Osteoblast (primary cell): Measurements from ENCODE around the gene WFDC6. TPM values are rescaled to one million over a fixed set of nuclear protein-coding genes. Genes with fewer than 3 reads are reported as not detected.
A peak's percentile ranks its signal among the peaks of the same experiment; 100 is the strongest.

Experiments used
- DNase-seq: peaks from one replicate; pipeline ENCODE4 v3.0.0; 2011; ENCODE audit warnings: low spot score, mixed read lengths; ENCODE audit not compliant: insufficient read length; ENCODE audit errors: missing footprints
- H2AFZ ChIP-seq: 2 replicates; pipeline ENCODE4 v1.6.0; 2011; ENCODE audit warnings: mild to moderate bottlenecking, low read length
- H3K27ac ChIP-seq: 2 replicates; pipeline ENCODE4 v1.5.1; 2011; ENCODE audit warnings: mild to moderate bottlenecking, low read depth, low read length, moderate library complexity
- H3K27me3 ChIP-seq: 2 replicates; pipeline ENCODE4 v1.6.0; 2012; ENCODE audit warnings: mild to moderate bottlenecking, control low read depth, inconsistent platforms, low read length, moderate library complexity; ENCODE audit not compliant: insufficient read depth
- H3K36me3 ChIP-seq: 2 replicates; pipeline ENCODE4 v1.5.1; 2011; ENCODE audit warnings: mild to moderate bottlenecking, low read length, control low read depth, moderate library complexity; ENCODE audit not compliant: insufficient read depth
- H3K4me1 ChIP-seq: 2 replicates; pipeline ENCODE4 v1.5.1; 2011; ENCODE audit warnings: mild to moderate bottlenecking, low read length, control low read depth, moderate library complexity; ENCODE audit not compliant: insufficient read depth
- H3K4me2 ChIP-seq: 2 replicates; pipeline ENCODE4 v1.6.0; 2011; ENCODE audit warnings: mild to moderate bottlenecking, low read length; ENCODE audit not compliant: insufficient read depth
- H3K4me3 ChIP-seq: fragments of 200-600 bp; sonication (generic); 3 replicates; pipeline ENCODE4 v1.5.1; 2012; ENCODE audit warnings: mild to moderate bottlenecking, low read length, inconsistent platforms; ENCODE audit not compliant: insufficient read depth
- H3K79me2 ChIP-seq: 2 replicates; pipeline ENCODE4 v1.6.0; 2012; ENCODE audit warnings: mild to moderate bottlenecking, low read length, control low read depth, inconsistent platforms; ENCODE audit not compliant: insufficient read depth
- H3K9me3 ChIP-seq: 2 replicates; pipeline ENCODE4 v1.5.1; 2011; ENCODE audit warnings: low read depth, low read length, control low read depth
- H4K20me1 ChIP-seq: 2 replicates; pipeline ENCODE4 v1.6.0; 2012; ENCODE audit warnings: mild to moderate bottlenecking, low read length, control low read depth; ENCODE audit not compliant: insufficient read depth
- total RNA-seq: library from RNA; depleted of rRNA; stranded (reverse); fragments of >200 nt; gene quantifications from 2 replicates; pipeline ENCODE4 v1.2.3, GENCODE V29; 2012
- TF ChIP-seq, protein P1 (sequence below): IDR thresholded peaks from 2 replicates; pipeline ENCODE4 v1.5.1; 2011; ENCODE audit warnings: mild to moderate bottlenecking, low read depth, low read length, moderate library complexity; ENCODE audit errors: extremely low read depth

Gene WFDC6
- total RNA-seq, 1 donor, result not detected

- H3K4me1 ChIP-seq, result no peaks in the 10 kb centered on the region
- no peak overlapping the region for H3K4me3 ChIP-seq
- H3K27me3 ChIP-seq, result peaks cover 19% of the 10 kb centered on the region
- no peak overlapping the region for H3K27ac ChIP-seq
- no peaks in the 10 kb centered on the region for H3K79me2 ChIP-seq
- no peak overlapping the region for H2AFZ ChIP-seq
- DNase-seq, result peak; percentile 10
- no peaks in the 10 kb centered on the region for H3K36me3 ChIP-seq
- H3K9me3 ChIP-seq, result no peaks in the 10 kb centered on the region
- no peaks in the 10 kb centered on the region for H4K20me1 ChIP-seq
- TF ChIP-seq, protein P1, sequence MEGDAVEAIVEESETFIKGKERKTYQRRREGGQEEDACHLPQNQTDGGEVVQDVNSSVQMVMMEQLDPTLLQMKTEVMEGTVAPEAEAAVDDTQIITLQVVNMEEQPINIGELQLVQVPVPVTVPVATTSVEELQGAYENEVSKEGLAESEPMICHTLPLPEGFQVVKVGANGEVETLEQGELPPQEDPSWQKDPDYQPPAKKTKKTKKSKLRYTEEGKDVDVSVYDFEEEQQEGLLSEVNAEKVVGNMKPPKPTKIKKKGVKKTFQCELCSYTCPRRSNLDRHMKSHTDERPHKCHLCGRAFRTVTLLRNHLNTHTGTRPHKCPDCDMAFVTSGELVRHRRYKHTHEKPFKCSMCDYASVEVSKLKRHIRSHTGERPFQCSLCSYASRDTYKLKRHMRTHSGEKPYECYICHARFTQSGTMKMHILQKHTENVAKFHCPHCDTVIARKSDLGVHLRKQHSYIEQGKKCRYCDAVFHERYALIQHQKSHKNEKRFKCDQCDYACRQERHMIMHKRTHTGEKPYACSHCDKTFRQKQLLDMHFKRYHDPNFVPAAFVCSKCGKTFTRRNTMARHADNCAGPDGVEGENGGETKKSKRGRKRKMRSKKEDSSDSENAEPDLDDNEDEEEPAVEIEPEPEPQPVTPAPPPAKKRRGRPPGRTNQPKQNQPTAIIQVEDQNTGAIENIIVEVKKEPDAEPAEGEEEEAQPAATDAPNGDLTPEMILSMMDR, result peak; percentile 56
- H3K4me2 ChIP-seq, result no peak overlapping the region
Observed at GRCh38 chr20:45545754-45546453, 6.6 kb upstream of the WFDC6 start.

DNA sequence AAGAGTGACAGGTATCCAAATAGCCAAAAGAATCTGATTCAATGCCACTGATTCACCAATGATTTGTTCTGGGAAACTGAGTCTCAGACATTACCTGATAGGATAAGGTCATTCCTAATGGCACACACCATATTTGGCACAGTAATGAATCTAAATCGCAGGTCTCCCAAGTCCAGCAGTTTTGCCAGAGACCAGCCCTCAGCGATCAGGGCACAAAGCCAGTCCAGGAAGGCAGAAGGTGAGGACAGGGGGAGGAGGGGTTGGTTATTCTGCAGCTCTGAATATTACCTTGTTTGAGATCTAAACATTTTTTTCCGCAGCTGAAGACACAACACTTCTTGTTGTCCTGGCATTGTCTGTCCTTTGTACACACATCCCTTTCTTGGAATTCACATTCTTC, 6.1 kb upstream of the WFDC6 start:
- no peak overlapping the region for H3K4me2 ChIP-seq
- H3K36me3 ChIP-seq, result no peaks in the 10 kb centered on the region
- H3K27ac ChIP-seq, result no peak overlapping the region
- H4K20me1 ChIP-seq, result no peaks in the 10 kb centered on the region
- H3K4me3 ChIP-seq, result no peak overlapping the region
- H2AFZ ChIP-seq, result no peak overlapping the region
- TF ChIP-seq, protein P1, result no peak
- DNase-seq, result no peak
- peaks cover 19% of the 10 kb centered on the region for H3K27me3 ChIP-seq
- no peaks in the 10 kb centered on the region for H3K79me2 ChIP-seq
- H3K9me3 ChIP-seq, result no peaks in the 10 kb centered on the region
- no peaks in the 10 kb centered on the region for H3K4me1 ChIP-seq

DNA sequence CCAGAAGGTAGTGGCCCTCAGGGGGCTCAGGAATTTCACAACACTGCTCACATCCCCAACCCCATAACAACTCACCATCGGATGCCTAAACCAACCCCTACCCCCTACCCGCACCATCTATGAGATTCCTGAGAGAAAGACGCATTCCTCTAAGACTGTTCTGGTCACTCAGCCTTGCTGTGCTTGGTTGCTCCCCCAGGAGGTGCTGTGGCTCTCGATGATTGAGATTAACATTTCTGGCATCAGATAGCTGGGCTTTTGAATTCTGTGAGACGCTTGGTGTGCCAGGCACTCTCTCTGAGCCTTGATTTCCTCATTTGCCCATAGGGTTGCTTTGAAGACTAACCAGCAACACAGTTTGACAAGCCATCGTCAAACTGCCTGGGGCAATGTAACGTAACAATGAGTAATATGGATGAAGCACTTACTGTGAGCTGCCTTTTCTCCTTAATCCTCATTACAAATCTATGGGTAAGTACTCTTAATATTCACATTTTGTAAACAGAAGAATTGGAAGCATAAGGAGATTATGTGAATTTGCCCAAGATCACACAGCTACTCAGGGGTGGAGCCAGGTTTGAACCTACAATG, 978 bp downstream of the WFDC6 start:
- no peak for DNase-seq
- no peaks in the 10 kb centered on the region for H3K4me1 ChIP-seq
- TF ChIP-seq, protein P1, result no peak
- no peak overlapping the region for H3K4me2 ChIP-seq
- no peak overlapping the region for H3K27ac ChIP-seq
- H2AFZ ChIP-seq, result no peak overlapping the region
- no peaks in the 10 kb centered on the region for H4K20me1 ChIP-seq
- no peaks in the 10 kb centered on the region for H3K79me2 ChIP-seq
- H3K27me3 ChIP-seq, result peaks cover 27% of the 10 kb centered on the region
- no peak overlapping the region for H3K4me3 ChIP-seq
- H3K9me3 ChIP-seq, result no peaks in the 10 kb centered on the region
- H3K36me3 ChIP-seq, result no peaks in the 10 kb centered on the region

- DNase-seq, result no peak
- no peak overlapping the region for H2AFZ ChIP-seq
- H3K9me3 ChIP-seq, result no peaks in the 10 kb centered on the region
- no peak overlapping the region for H3K4me2 ChIP-seq
- TF ChIP-seq, protein P1, result no peak
- no peaks in the 10 kb centered on the region for H3K79me2 ChIP-seq
- H3K27me3 ChIP-seq, result peaks cover 10% of the 10 kb centered on the region
- H3K36me3 ChIP-seq, result no peaks in the 10 kb centered on the region
- no peaks in the 10 kb centered on the region for H4K20me1 ChIP-seq
- H3K4me1 ChIP-seq, result no peaks in the 10 kb centered on the region
- H3K4me3 ChIP-seq, result no peak overlapping the region
- no peak overlapping the region for H3K27ac ChIP-seq
Observed at GRCh38 chr20:45527294-45527693, 12.0 kb downstream of the WFDC6 start.
